Brain microvascular endothelial cell (primary cell): ENCODE measurements around the gene ABCA3.

Experiments used
- DNase-seq: peaks from one replicate; pipeline ENCODE4 v3.0.0-alpha.2; 2020
- H3K27ac ChIP-seq: fragments of 250-450 bp; sonication (Bioruptor Pico); 2 replicates; pipeline ENCODE4 v1.5.1; 2020; ENCODE audit warnings: mild to moderate bottlenecking, moderate library complexity
- H3K27me3 ChIP-seq: fragments of 250-450 bp; sonication (Bioruptor Pico); replicated peaks from 2 replicates; pipeline ENCODE4 v1.5.1; 2020; ENCODE audit warnings: mild to moderate bottlenecking
- H3K36me3 ChIP-seq: fragments of 250-450 bp; sonication (Bioruptor Pico); replicated peaks from 2 replicates; pipeline ENCODE4 v1.5.1; 2020; ENCODE audit warnings: mild to moderate bottlenecking
- H3K4me3 ChIP-seq: 2 replicates; pipeline ENCODE4 v1.5.1; 2011; ENCODE audit warnings: low read depth, mild to moderate bottlenecking, control low read depth, low read length, moderate library complexity
- in situ Hi-C: cut with HindIII; loops from 2 replicates; pipeline ENCODE4 v1.10.0; 2017; ENCODE audit warnings: low sequenced_read_pairs, low pct_ligation_motif_present
- TF ChIP-seq, protein P1 (sequence below): IDR thresholded peaks from 2 replicates; pipeline ENCODE4 v1.5.1; 2011; ENCODE audit warnings: low read depth, mild to moderate bottlenecking, moderate library complexity, low read length, control low read depth, inconsistent platforms; ENCODE audit errors: missing control alignments

The ABCA3 gene

DNA sequence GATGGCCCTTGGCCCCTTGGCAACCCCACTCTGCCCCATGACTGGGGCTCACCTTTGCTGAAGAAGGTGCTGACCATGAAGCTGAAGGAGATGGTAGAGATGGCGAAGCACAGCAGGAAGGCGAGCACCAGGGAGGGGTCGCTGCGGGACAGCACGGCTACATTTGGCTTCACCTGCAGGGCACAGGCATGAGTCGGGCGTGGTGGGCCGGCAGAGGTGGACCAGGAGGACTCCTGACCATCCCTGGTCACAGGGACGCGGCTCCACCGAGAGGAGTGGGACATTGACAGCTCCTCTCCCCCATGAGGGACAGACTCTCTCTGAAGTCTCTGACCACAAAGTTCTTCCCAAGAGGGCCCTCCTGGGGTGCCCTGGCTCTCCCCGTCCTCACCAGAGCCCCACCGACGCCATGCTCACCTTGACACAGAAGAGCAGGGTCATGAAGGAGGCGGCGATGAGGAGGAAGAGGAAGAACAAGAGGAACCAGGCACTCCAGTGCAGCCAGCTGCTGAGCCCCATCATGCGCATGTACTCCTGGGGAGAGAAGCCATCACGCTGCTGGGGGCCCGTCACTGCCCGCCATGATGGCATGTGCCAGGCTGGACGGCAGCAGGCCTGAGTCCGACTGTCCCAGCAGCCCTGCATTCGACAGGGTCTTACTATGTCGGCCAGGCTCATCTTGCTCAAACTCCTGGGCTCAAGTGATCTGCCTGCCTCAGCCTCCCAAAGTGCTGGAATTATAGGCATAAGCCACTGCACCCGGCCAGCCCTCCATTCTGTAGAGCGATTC lies 23.1 kb downstream of the ABCA3 start:
- Histone ChIP-seq H3K4me3 (no peak overlapping the region), H3K27ac (no peak overlapping the region), H3K27me3 (no peaks in the 10 kb centered on the region), H3K36me3 (no peaks in the 10 kb centered on the region)
- TF ChIP-seq, protein P1, sequence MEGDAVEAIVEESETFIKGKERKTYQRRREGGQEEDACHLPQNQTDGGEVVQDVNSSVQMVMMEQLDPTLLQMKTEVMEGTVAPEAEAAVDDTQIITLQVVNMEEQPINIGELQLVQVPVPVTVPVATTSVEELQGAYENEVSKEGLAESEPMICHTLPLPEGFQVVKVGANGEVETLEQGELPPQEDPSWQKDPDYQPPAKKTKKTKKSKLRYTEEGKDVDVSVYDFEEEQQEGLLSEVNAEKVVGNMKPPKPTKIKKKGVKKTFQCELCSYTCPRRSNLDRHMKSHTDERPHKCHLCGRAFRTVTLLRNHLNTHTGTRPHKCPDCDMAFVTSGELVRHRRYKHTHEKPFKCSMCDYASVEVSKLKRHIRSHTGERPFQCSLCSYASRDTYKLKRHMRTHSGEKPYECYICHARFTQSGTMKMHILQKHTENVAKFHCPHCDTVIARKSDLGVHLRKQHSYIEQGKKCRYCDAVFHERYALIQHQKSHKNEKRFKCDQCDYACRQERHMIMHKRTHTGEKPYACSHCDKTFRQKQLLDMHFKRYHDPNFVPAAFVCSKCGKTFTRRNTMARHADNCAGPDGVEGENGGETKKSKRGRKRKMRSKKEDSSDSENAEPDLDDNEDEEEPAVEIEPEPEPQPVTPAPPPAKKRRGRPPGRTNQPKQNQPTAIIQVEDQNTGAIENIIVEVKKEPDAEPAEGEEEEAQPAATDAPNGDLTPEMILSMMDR, result no peak
- in situ Hi-C loops, result no loop called here
- no peak for DNase-seq

DNA sequence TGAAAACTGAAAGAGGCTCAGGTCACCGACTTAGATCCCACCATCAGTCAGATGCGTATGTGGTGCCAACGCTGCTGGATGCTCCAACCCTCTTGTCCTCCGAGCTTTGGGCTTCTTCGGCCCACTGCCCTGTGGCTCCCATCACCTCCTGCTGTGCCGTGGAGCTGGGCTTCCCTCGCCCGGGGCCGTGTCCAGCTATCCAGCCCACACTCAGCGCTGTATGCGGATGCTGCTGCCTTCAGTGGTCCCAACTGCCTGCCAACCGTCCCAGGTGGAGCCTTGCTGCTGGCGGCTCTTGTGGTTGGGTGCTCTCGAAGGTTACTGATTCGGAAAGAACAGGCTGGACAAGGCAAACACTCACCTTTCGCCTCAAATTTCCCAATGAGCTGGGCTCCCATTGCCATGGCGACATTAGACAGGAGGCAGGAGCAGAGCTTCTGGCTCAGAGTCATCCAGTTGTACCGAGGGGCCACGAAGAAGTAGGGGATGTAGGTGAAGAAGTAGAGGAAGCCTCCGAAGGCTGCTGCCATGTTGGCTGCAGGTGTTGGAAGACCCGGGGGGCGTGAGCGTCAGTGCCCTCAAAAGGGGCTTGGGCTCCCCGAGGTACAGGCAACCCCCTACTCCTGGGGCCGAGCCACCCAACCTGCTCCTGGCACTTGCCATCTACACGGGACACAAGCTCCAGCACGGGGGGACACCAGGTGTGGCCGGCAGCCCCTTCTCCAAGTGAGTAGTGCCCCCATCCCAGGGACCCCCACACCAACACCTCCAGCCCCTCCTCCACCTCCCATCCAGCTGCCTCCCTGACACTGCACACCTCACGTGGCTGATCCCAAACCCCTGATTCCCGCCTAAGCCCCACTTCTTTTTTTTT lies 32.2 kb downstream of the ABCA3 start:
- TF ChIP-seq, protein P1, result no peak
- in situ Hi-C loops, result no loop called here
- H3K4me3 ChIP-seq, result no peak overlapping the region
- no peaks in the 10 kb centered on the region for H3K36me3 ChIP-seq
- H3K27ac ChIP-seq, result no peak overlapping the region
- no peak for DNase-seq
- H3K27me3 ChIP-seq, result no peaks in the 10 kb centered on the region

DNA sequence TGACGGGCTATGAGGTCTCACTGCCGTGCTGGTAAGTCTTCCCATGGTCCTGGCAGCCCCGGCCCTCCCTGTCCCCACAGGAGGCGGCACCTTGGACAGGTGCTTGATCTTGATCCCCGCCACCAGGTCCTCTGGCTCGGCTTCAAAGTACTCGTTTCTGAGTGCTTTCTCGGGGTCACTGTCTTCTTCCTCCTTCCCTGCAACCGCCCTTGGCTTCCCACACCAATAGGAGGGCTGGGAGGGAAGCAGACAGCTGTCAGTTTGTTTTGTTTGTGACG lies 40.7 kb downstream of the ABCA3 start:
- H3K4me3 ChIP-seq, result no peak overlapping the region
- no peaks in the 10 kb centered on the region for H3K36me3 ChIP-seq

DNA sequence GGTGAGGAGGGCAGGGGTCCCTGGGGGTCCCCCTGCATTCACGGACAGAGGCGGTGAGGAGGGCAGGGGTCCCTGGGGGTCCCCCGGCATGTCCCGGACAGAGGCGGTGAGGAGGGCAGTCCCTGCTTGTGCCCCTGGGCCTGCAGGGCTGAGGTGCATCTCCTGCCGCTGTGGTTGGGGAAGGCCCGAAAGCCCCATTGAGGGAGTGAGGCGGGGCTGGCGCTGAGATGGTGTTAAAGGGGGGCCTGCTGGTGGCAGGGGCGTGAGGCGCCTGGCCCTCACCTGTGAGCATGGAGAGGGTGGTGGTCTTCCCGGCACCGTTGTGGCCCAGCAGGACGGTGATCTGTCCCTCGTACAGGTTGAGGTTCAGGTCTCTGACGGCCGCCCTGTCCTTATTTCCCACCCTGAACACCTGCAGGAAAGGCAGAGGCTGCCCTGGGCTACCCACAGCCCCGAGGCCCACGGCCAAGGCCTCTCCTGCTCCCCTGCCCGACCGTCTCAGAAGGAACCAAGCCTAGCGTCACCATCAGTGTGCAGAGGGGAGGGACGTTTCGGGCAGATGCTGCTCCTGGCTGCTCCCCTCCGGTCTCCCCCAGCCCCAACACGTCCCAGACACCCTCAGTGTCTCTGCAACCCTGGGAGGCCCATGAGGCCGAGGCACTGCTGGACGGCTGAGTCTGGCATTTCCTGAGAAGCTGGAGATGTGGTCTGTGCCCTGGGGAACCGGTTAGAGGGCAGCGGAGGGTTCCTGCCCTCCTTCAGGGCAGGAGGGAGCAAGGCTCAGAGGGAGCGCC lies 41.2 kb downstream of the ABCA3 start:
- no peak for DNase-seq
- no peaks in the 10 kb centered on the region for H3K36me3 ChIP-seq
- in situ Hi-C loops, result no loop called here

More for the DNA sequence above, 40.7 kb downstream of the ABCA3 start:
- H3K27ac ChIP-seq, result no peak overlapping the region
- H3K27me3 ChIP-seq, result no peaks in the 10 kb centered on the region
- in situ Hi-C loops, result no loop called here
- TF ChIP-seq, protein P1, result no peak
- DNase-seq, result no peak

DNA sequence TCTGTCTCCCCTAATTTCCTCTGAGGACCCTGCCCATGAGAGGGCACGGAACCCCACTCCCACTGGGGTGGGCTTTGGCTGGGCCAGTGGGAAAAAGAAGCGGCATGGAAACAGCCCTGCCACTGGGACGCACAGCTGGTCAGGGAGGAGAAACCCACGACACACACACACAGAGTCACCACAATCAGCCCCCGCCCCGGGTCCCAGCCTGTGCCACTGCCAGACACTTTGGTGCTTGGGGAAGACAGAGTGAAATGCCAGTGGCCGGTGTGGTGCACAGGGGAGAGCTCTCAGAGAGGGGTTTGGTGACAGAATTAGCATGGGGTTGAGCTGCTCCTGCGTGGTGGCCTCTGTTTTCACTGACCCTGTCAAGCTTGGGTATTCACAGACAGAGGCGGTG lies 41.9 kb downstream of the ABCA3 start:
- TF ChIP-seq, protein P1, result no peak
- in situ Hi-C loops, result no loop called here
- Histone ChIP-seq H3K27ac (no peak overlapping the region), H3K36me3 (no peaks in the 10 kb centered on the region), H3K27me3 (no peaks in the 10 kb centered on the region), H3K4me3 (no peak overlapping the region)
- DNase-seq, result no peak

More for the DNA sequence above, 41.2 kb downstream of the ABCA3 start:
- H3K27me3 ChIP-seq, result no peaks in the 10 kb centered on the region
- H3K27ac ChIP-seq, result no peak overlapping the region
- H3K4me3 ChIP-seq, result no peak overlapping the region
- TF ChIP-seq, protein P1, result no peak
